HG03460 (cell line): ENCODE measurements around the gene PPP1R15A.
"Not testable (repeated sequence)": the region's sequence is repeated elsewhere in the genome, so short reads cannot be mapped to it uniquely, and the experiment has no call there.

Source experiments
- ATAC-seq: cut with Tn5 transposase; IDR thresholded peaks from one replicate; pipeline ENCODE4 v1.9.1; 2021; ENCODE audit not compliant: unreplicated experiment

Gene PPP1R15A

GRCh38 chr19:48879025-48879637 is 6.9 kb downstream of the PPP1R15A start:
- ATAC-seq, result no peak

GRCh38 chr19:48879696-48880095 is 7.5 kb downstream of the PPP1R15A start:
- not testable (repeated sequence) for ATAC-seq

- no peak for ATAC-seq
Observed at GRCh38 chr19:48881741-48882657, 9.8 kb downstream of the PPP1R15A start.

GRCh38 chr19:48883726-48884125 is 11.5 kb downstream of the PPP1R15A start:
- no peak for ATAC-seq

GRCh38 chr19:48887861-48888612 is 15.8 kb downstream of the PPP1R15A start:
- ATAC-seq, result no peak

- not testable (repeated sequence) for ATAC-seq
Observed at GRCh38 chr19:48889496-48889895, 17.3 kb downstream of the PPP1R15A start.

GRCh38 chr19:48890551-48890950 is 18.3 kb downstream of the PPP1R15A start:
- ATAC-seq, result no peak

- no peak for ATAC-seq
Observed at GRCh38 chr19:48895226-48895625, 23.0 kb downstream of the PPP1R15A start.

- ATAC-seq, result no peak
Observed at GRCh38 chr19:48896191-48896720, 24.0 kb downstream of the PPP1R15A start.

- ATAC-seq, result no peak
Observed at GRCh38 chr19:48897181-48897580, 25.0 kb downstream of the PPP1R15A start.

- not testable (repeated sequence) for ATAC-seq
Observed at GRCh38 chr19:48899386-48899749, 27.1 kb downstream of the PPP1R15A start.

- peak; percentile 90 for ATAC-seq
Observed at GRCh38 chr19:48899781-48900476, 27.7 kb downstream of the PPP1R15A start, which contains the start of gene NUCB1. Gene NUCB1, plus strand, starts transcription at chr19:48900312. Its CDS starts 485 bp downstream, at chr19:48900797.

- no peak for ATAC-seq
Observed at GRCh38 chr19:48900477-48901406, 28.5 kb downstream of the PPP1R15A start.

- ATAC-seq, result not testable (repeated sequence)
Observed at GRCh38 chr19:48902291-48902690, 30.1 kb downstream of the PPP1R15A start.

GRCh38 chr19:48903788-48904187 is 31.6 kb downstream of the PPP1R15A start:
- not testable (repeated sequence) for ATAC-seq

- no peak for ATAC-seq
Observed at GRCh38 chr19:48905664-48906063, 33.4 kb downstream of the PPP1R15A start.

- ATAC-seq, result no peak
Observed at GRCh38 chr19:48906324-48906723, 34.1 kb downstream of the PPP1R15A start.

- no peak for ATAC-seq
Observed at GRCh38 chr19:48907671-48908070, 35.5 kb downstream of the PPP1R15A start.

GRCh38 chr19:48909424-48910077 is 37.3 kb downstream of the PPP1R15A start:
- ATAC-seq, result not testable (repeated sequence)
